GM12878 (cell line): ENCODE measurements around the gene KCNAB2. TPM values are rescaled to one million over a fixed set of nuclear protein-coding genes. Genes with fewer than 3 reads are reported as not detected.

ENCODE experiments used
- ATAC-seq: fragments of 200-7000 bp; cut with Tn5 transposase; 3 replicates; pipeline ENCODE4 v1.9.1; 2020; ENCODE audit warnings: mild to moderate bottlenecking, moderate library complexity
- BruUV-seq: library from RNA; stranded (reverse); fragments of 400-500 nt; replicated peaks from 2 replicates; lab custom pipeline; 2021; lab: Mats Ljungman, UMichigan
- CTCF ChIA-PET: fragments of 300-600 bp; sonication (Branson Sonifier 250); formaldehyde crosslinking; extraction: SDS; loops from one replicate; lab custom pipeline; 2021; ENCODE audit warnings: inconsistent platforms; lab: Yijun Ruan, JAX
- POLR2A ChIA-PET: fragments of 350-600 bp; formaldehyde crosslinking; extraction: SDS; loops from one replicate; lab custom pipeline; 2021; ENCODE audit warnings: inconsistent platforms; lab: Charles Lee
- RAD21 ChIA-PET: fragments of 300-600 bp; sonication (Branson Sonifier 250); formaldehyde crosslinking; loops from one replicate; lab custom pipeline; 2023; ENCODE audit warnings: antibody characterized with exemption; ENCODE audit not compliant: unreplicated experiment; lab: Charles Lee
- SMC1A ChIA-PET: fragments of 300-600 bp; sonication (Branson Sonifier 250); formaldehyde crosslinking; loops from one replicate; lab custom pipeline; 2023; ENCODE audit not compliant: unreplicated experiment, uncharacterized antibody; lab: Charles Lee
- DNase-seq: peaks from one replicate; pipeline ENCODE4 v3.0.0-alpha.2; 2011; ENCODE audit warnings: low read depth, low spot score
- FAIRE-seq: peaks from 3 replicates; lab custom pipeline; 2011; peaks lifted over from hg19 to GRCh38; lab: Jason Lieb, UNC
- H2AFZ ChIP-seq: 2 replicates; pipeline ENCODE4 v1.6.0; 2011; ENCODE audit warnings: low read depth, low read length, control low read depth; ENCODE audit not compliant: control insufficient read depth
- H3K27ac ChIP-seq: 2 replicates; pipeline ENCODE4 v1.5.1; 2011; ENCODE audit warnings: control low read depth; ENCODE audit not compliant: control insufficient read depth, insufficient read depth
- H3K27me3 ChIP-seq, 2 experiments: replicated peaks in 1 of 2; 2 replicates each; pipeline versions ENCODE4 v1.6.0 to v1.6.1; 2011; ENCODE audit warnings: low read length in 1 of 2; ENCODE audit not compliant: control insufficient read depth in 2 of 2, insufficient read depth in 2 of 2
- H3K36me3 ChIP-seq, 2 experiments: 2 replicates each; pipeline ENCODE4 v1.5.1; 2011; ENCODE audit warnings: low read length in 1 of 2; ENCODE audit not compliant: control insufficient read depth in 2 of 2, insufficient read depth in 2 of 2
- H3K4me1 ChIP-seq: 2 replicates; pipeline ENCODE4 v1.6.1; 2011; ENCODE audit warnings: mild to moderate bottlenecking, low read length, moderate library complexity, mixed read lengths; ENCODE audit not compliant: control insufficient read depth, insufficient read depth
- H3K4me2 ChIP-seq: 2 replicates; pipeline ENCODE4 v1.6.0; 2011; ENCODE audit warnings: control low read depth; ENCODE audit not compliant: control insufficient read depth, insufficient read depth
- H3K4me3 ChIP-seq: fragments of 200-600 bp; sonication (generic); 2 replicates; pipeline ENCODE4 v1.5.1; 2016
- H3K79me2 ChIP-seq: 2 replicates; pipeline ENCODE4 v1.6.0; 2011; ENCODE audit warnings: low read length; ENCODE audit not compliant: control insufficient read depth, insufficient read depth
- H3K9ac ChIP-seq: 2 replicates; pipeline ENCODE4 v1.8.0; 2011; ENCODE audit warnings: low read length, control low read depth, mixed read lengths; ENCODE audit not compliant: control insufficient read depth, insufficient read depth
- H3K9me3 ChIP-seq: replicated peaks from 3 replicates; pipeline ENCODE4 v1.5.1; 2011; ENCODE audit warnings: mild to moderate bottlenecking, low read length; ENCODE audit not compliant: control insufficient read depth, insufficient read depth
- H4K20me1 ChIP-seq: 2 replicates; pipeline ENCODE4 v1.6.0; 2011; ENCODE audit not compliant: control insufficient read depth, insufficient read depth
- BHLHE40 ChIP-seq, 2 experiments: fragments of 450-650 bp in 1 of 2; IDR thresholded peaks; 2 replicates each; pipeline ENCODE4 v1.6.1; 2011 to 2017; ENCODE audit warnings: low read depth in 2 of 2, borderline replicate concordance in 1 of 2, improper control_type of control experiment in 1 of 2, low read length in 1 of 2, mild to moderate bottlenecking in 1 of 2
- CHD1 ChIP-seq: IDR thresholded peaks from 2 replicates; pipeline ENCODE4 v1.6.1; 2012; ENCODE audit warnings: low read depth, low read length, improper control_type of control experiment
- CHD2 ChIP-seq: IDR thresholded peaks from 2 replicates; pipeline ENCODE4 v1.6.1; 2011; ENCODE audit warnings: low read depth, low read length, improper control_type of control experiment, borderline replicate concordance
- RBBP5 ChIP-seq: fragments of 200-600 bp; sonication (generic); conservative IDR thresholded peaks from 2 replicates; pipeline ENCODE4 v1.6.1; 2016
- SMARCA5 ChIP-seq: fragments of 450-650 bp; IDR thresholded peaks from 2 replicates; pipeline ENCODE4 v1.6.1; 2017; ENCODE audit warnings: mild to moderate bottlenecking
- SPI1 ChIP-seq: IDR thresholded peaks from 2 replicates; pipeline ENCODE4 v1.6.1; 2011; ENCODE audit warnings: low read depth, mild to moderate bottlenecking, low read length, moderate library complexity, borderline replicate concordance; ENCODE audit not compliant: insufficient read depth
- SREBF1 ChIP-seq: IDR thresholded peaks from 2 replicates; pipeline ENCODE4 v1.6.1; 2012; ENCODE audit warnings: mild to moderate bottlenecking, low read length
- YBX1 ChIP-seq: fragments of 450-650 bp; IDR thresholded peaks from 2 replicates; pipeline ENCODE4 v1.6.1; 2016; ENCODE audit warnings: antibody characterized with exemption
- ZNF24 ChIP-seq: fragments of 450-650 bp; IDR thresholded peaks from 2 replicates; pipeline ENCODE4 v1.6.1; 2017; ENCODE audit warnings: antibody characterized with exemption, mild to moderate bottlenecking
- ZZZ3 ChIP-seq: IDR thresholded peaks from 2 replicates; pipeline ENCODE4 v1.6.1; 2011; ENCODE audit warnings: low read depth; ENCODE audit not compliant: control insufficient read depth, insufficient read length
- WGBS: methylation state at CpG from one replicate; pipeline ENCODE4 v1.1.6; 2016; ENCODE audit warnings: low lambda C conversion rate; ENCODE audit not compliant: insufficient replicate concordance, insufficient coverage; ENCODE audit errors: missing lambda C conversion rate; 5-methylcytosine and 5-hydroxymethylcytosine counted together
- in situ Hi-C: fragments of 300-500 bp; cut with MboI; formaldehyde crosslinking; loops from 9 replicates; pipeline ENCODE4 v1.14.3; 2018; ENCODE audit warnings: mixed read lengths
- intact Hi-C: fragments of 100-400 bp; cut with micrococcal nuclease; formaldehyde crosslinking; loops from one replicate; pipeline ENCODE4 v1.14.2; 2022; ENCODE audit not compliant: unreplicated experiment
- polyA plus RNA-seq, 11 experiments: library from polyadenylated mRNA; depleted of rRNA in 4 of 11; unstranded in 6 of 11; stranded (reverse) in 5 of 11; fragments of >200 nt; fragmentation: Nextera tagmentation in 4 of 11; fragmentation: Illumina TruSeq in 1 of 11; extraction: Ambion mirVana in 4 of 11; extraction: Trizol in 1 of 11; gene quantifications; 1 replicate in 1 of 11; 2 replicates in 10 of 11; pipeline versions ENCODE4 v1.2.1 to v1.2.3, GENCODE V29; 2011 to 2016; ENCODE audit warnings: inconsistent platforms in 2 of 11, missing spikeins in 2 of 11, low read depth in 1 of 11
- total RNA-seq, 4 experiments: library from RNA; depleted of rRNA in 3 of 4; stranded (reverse); fragments of >200 nt in 3 of 4; fragmentation: Illumina TruSeq in 1 of 4; extraction: Trizol in 1 of 4; gene quantifications; 2 replicates each; pipeline versions ENCODE4 v1.2.1 to v1.2.3, GENCODE V29; 2013 to 2021
- TF ChIP-seq, protein P1 (sequence below): IDR thresholded peaks from 2 replicates; pipeline ENCODE4 v1.6.1; 2011; ENCODE audit warnings: mild to moderate bottlenecking, low read depth, low read length, moderate library complexity; ENCODE audit not compliant: insufficient replicate concordance
- TF ChIP-seq, protein P2 (sequence below): IDR thresholded peaks from 2 replicates; pipeline ENCODE4 v1.6.1; 2012; ENCODE audit warnings: low read depth, low read length, improper control_type of control experiment

KCNAB2 gene
- total and polyA plus RNA-seq, 10 of the 15 experiments (the other 5 are each of a cell fraction or from before 2014, with no cell fraction given), result 2.9 to 123 (median 62.4) TPM

DNA sequence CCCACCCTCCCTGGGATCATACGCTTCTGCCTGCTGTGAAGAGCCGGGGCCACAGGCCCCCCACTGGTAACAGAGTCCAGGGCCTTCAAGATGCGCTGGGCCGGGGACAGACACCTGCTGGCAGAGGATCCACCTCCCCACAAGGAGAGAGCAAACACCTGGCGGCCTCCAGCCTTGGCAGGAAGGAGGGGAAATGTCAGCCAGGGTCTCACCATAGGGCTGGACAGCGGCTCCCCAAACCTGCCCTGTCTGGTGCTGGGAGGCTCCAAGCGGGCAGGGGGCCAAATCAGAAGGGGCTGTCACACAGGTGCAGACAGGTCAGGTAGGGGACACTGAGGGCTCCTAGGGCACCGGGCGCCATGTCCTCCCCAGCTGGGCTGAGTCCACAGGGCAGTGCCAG is 58.9 kb downstream of the KCNAB2 start:
- ATAC-seq (no peak), DNase-seq (no peak), FAIRE-seq (no peak)
- Histone ChIP-seq H3K36me3 (no peaks in the 10 kb centered on the region), H3K9ac (no peak overlapping the region), H3K79me2 (no peaks in the 10 kb centered on the region), H3K27me3 (no peaks in the 10 kb centered on the region), H3K4me2 (no peak overlapping the region), H3K9me3 (no peaks in the 10 kb centered on the region), H4K20me1 (no peaks in the 10 kb centered on the region), H2AFZ (no peak overlapping the region), H3K4me3 (no peak overlapping the region), H3K27ac (no peak overlapping the region), H3K4me1 (no peaks in the 10 kb centered on the region)
- ChIA-PET SMC1A (no interaction called here), POLR2A (no interaction called here), RAD21 (no interaction called here), CTCF (no interaction called here)
- 57% methylated on average over 9 of the region's 9 CpGs for WGBS
- intact Hi-C loops (no loop called here), in situ Hi-C loops (no loop called here)
- BruUV-seq, result no TSS peak
- TF ChIP-seq SMARCA5 (no peak), CHD2 (no peak), CHD1 (no peak), ZZZ3 (no peak), BHLHE40 (IDR thresholded peaks at IDR 0.05; ENCODE audit: borderline replicate concordance in 1 of 2, low read depth in 2 of 2, low read length in 1 of 2) (no peak), YBX1 (no peak), ZNF24 (no peak), SPI1 (no peak), SREBF1 (no peak), RBBP5 (no peak)
- TF ChIP-seq, protein P1, sequence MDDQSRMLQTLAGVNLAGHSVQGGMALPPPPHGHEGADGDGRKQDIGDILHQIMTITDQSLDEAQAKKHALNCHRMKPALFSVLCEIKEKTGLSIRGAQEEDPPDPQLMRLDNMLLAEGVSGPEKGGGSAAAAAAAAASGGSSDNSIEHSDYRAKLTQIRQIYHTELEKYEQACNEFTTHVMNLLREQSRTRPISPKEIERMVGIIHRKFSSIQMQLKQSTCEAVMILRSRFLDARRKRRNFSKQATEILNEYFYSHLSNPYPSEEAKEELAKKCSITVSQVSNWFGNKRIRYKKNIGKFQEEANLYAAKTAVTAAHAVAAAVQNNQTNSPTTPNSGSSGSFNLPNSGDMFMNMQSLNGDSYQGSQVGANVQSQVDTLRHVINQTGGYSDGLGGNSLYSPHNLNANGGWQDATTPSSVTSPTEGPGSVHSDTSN, result no peak
- TF ChIP-seq, protein P2, sequence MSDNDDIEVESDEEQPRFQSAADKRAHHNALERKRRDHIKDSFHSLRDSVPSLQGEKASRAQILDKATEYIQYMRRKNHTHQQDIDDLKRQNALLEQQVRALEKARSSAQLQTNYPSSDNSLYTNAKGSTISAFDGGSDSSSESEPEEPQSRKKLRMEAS, result no peak
